Hematopoietic multipotent progenitor cell (in vitro differentiated cells): ENCODE data around the gene NGLY1. TPM values are rescaled to one million over a fixed set of nuclear protein-coding genes. Genes with fewer than 3 reads are reported as not detected.

Source experiments
- DNase-seq, 3 donors: peaks; one replicate each; pipeline ENCODE4 v3.0.0-alpha.2; 2011 to 2015; ENCODE audit warnings: low read depth in 2 of 3, low spot score in 2 of 3
- total RNA-seq: library from RNA; depleted of rRNA; stranded (reverse); fragments of >200 nt; gene quantifications from one replicate; pipeline ENCODE4 v1.2.3, GENCODE V29; 2012

The NGLY1 gene
- total RNA-seq, 1 donor: 33.4 TPM

DNA sequence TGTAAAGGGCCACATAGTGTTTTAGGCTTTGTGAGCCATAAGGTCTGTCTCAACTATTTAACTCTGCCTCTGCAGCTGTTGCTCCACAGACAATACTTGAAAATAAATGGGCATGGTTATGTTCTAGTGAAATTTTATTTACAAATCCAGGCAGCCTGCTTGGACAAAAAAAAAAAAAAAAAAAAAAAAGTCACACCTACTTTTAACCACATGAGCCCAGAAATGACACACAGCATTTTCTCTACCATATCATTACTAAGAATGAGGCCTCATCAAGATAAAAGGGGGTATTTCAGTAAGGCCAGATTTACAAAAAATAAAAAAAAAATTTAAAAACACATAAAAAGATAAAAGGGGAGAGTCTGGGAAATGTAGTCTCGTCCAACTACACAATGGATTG lies 1.7 kb upstream of the NGLY1 start:
- no peak for DNase-seq

DNA sequence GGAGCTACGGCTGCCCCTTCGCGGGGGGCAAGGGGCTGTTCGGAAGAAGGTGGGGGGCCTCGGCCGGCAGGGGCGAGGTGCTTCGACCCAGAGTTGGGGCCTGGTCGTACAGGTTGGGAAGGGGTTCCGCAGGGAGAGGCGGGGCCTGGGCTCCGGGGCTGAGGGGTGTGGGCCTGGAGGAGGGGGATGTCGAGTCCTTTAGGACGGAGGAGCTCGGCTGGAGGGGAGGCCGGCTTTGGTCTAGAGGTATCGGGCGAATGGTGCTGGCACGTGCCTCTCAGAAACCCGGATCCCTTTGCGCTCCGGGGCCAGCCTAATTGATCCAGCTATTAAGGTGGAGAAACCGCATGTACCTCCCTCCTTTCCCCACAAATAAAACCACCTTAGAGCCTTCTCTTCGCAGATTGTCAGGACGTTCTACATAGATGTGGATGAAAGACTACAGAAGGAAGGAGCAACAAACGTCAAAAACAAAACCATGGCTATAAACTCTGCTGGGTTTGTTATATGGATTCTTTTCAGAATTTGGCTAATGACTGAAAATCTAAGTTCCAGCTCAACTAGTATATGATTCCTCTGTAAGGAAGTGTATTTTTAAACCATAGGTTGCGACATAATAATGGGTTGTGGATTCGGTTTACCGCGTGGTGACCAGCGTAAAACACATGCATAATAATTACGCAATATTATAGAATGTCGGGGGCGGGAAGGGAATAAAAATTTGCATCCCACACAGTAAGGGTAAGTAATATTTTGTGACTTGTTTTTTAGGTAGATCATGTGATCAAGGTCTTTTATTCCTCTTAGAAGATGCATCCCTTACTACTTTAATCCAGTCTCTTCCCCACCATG lies 644 bp upstream of the NGLY1 start:
- peak; percentile 34 to 63 (median 56) for DNase-seq

DNA sequence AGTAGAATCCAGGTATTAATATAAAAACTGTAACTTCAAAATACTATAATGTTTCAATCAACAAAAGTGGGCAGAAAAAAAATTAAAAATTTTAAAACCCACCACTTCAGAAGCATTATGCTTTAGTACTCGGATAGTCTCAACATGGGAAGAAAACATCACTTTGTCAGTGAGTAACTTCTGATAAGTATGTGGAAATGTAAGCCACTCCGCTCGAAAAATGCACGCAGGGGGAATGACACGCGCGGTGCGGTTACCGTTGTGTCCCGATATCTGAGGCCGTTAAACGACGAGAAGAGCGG lies 656 bp downstream of the NGLY1 start:
- DNase-seq: no peak

DNA sequence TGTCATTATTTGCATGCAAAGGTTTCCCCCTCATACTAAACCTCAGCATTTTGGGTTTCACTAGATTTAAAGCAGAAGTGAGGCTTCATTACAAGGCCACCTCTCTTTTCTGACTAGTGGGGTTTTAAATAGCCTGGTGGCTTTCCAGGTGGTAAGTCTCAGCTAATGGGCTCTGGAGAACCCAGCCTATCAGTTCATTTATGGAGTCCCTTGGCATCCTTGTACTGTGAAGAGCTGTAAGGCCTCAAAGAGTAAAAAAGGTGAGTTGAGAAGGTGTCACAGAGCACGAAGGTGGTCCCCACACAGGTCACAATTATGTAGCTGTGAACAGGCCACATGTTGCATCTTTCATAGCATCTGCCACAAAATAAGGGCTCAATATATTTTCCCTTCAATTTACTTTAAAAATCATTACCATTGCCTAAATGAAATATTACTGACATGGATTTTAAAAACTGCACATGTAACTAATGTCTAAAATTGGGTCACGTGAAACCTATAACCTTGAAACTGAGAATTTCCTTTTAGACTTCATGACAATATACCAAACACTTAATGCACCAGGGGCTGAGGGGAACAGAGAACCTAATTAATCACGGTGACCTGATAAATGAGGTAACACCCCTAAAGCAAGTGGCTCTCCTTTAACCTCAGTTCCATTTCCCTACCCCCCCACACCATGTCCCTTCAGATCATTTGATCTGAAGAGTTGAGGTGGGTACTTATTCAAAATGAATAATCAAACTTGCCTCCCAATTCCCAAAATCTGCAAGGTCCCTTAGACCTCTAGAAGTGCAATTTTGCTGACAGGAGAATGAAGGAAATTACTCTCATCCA lies 1.3 kb downstream of the NGLY1 start:
- DNase-seq: no peak

DNA sequence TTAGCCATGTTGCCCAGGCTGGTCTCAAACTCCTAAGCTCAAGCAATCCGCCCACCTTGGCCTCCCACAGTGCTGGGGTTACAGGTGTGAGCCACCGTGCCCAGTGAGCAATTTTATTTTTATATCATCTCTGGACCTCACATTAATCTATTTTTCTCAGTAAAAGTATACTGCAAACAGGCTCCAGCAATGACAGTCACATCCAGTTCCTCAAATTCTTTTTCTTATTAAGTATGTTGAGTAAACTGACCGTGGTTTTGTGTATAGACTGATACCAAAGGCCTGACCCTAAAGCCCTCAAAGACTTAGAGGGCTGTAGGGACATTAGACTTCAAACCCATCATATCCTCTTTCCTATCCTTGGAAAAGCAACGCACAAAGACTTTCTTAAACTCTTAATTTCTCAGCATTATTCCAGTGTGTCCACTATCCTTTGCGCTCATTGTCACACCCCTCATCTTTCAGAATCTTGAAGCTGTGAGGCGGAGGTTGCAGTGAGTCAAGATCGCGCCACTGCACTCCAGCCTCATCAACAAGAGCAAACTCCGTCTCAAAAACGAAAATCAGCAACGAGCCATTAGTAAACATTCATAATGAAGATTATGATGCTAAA lies 2.0 kb downstream of the NGLY1 start:
- no peak for DNase-seq

DNA sequence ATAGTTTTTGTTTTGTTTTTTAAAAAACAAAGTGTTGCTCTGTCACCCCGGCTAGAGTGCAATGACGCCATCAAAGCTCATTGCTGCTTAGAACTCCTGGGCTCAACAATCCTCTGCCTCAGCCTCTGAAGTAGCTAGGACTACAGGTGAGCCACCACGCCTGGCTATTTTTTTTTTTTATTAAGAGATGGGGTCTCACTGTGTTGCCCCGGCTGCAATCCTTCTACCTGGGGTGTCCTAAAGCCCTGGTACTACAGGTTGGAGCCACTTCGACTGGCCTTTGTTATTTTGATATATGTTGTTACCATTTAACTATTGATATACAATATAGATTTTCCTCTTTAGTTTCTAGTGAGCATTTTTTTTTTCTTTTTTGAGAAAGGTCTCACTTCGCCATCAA lies 2.6 kb downstream of the NGLY1 start:
- no peak for DNase-seq

DNA sequence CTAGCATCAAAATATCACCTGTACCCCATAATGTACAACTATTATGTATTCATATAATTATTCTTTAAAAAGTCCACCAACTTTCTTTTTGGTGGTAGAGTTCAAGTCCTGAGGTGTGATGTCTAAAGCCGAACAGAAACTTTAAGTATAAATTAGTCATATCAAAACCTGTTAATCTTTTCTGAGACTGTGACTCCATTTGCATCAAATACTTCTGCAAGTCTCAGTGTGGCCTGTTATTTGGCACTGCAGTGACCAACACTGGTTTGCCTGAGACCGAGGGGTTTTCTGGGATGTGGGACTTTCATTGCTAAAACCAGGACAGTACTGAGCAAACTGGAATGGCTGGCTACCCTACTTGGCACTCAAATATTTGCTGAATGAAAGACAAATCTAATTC lies 7.3 kb downstream of the NGLY1 start:
- DNase-seq: no peak

DNA sequence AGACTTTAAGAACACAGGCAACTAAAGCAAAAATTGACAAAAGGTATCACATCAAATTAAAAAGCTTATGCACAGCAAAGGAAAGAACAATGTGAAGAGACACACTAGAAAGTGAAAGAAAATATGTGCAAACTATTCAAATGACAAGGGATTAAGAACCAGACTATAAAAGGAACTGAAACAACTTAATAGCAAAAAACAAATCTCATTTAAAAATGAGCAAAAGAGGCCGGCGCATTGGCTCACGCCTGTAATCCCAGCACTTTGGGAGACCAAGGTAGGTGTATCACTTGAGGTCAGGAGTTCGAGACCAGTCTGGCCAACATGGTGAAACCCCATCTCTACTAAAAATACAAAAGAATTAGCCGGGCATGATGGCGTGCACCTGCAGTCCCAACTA lies 14.4 kb downstream of the NGLY1 start:
- no peak for DNase-seq

DNA sequence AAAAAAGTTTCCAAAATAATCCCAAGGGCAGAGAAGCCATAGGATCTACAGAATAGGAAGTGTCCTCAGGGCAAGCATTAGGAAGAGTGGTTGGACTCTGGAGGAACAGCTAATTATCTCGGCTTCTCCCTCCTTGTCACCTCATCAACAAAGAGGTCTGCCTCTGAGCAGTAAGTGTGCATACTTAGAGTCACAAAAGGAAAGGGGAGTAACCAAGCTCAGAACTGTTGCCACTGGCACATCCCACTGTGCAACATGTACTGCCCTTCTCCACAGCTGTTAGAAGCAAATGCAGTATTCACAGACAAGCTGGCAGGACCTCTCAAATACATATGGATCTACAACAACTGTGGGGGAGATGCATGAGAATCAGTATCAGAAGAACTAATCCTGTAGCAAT lies 31.5 kb downstream of the NGLY1 start:
- no peak for DNase-seq

DNA sequence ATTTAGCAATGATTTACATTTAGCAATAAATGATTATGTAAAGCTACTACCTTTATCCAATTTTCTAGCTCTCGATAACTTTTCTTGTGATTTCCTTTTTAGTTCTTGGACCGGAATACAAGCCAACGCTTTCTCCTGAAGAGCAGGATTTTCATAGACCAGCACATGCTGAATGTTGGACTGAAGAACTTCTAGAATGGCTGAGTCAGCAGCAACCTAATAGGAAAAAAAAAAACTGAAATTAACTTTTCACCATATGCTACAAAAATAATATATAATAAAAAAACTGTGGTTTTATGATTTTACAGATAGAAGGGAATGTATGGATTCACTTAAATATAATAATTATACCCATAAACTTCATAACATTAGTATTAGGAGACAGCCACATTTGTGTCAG lies 32.2 kb downstream of the NGLY1 start:
- no peak for DNase-seq

DNA sequence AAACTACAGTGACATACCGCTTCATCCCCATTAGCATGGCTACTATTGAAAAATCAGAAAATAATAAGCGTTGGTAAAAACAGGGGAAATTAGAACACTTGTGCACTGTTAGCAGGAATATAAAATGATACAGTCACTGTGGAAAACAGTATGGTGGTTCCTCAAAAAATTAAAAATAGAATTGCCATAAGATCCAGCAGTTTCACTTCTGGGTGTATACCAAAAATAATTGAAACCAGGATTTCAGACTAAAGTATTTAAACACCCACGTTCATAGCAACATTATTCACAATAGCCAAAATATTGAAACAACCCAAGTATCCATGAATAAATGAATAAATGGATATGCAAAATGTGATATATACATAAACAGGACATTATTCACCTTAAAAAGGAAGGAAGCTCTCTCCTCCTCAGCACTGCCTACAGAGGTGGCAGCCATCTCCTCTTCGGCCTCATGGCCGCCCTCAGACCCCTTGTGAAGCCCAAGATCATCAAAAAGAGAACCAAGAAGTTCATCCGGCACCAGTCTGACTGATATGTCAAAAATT lies 34.1 kb downstream of the NGLY1 start:
- no peak for DNase-seq

DNA sequence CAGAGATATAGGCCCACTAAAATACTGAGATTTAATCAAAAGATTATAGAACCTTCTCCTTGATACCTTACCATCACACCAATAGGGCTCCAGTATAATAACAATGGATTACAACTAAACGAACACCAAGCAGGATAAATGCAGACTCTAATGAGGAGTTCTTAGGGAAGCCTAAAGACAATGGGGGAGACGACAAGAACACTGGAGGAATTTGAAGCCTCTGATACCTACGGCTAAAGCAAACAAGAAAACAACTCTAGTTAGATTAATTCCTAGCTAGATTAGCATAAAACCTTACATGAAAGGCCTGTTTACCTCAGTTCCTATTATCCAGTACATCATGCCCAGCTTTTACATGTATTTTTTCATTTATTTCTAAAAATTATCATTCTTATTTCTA lies 35.1 kb downstream of the NGLY1 start:
- DNase-seq: no peak

DNA sequence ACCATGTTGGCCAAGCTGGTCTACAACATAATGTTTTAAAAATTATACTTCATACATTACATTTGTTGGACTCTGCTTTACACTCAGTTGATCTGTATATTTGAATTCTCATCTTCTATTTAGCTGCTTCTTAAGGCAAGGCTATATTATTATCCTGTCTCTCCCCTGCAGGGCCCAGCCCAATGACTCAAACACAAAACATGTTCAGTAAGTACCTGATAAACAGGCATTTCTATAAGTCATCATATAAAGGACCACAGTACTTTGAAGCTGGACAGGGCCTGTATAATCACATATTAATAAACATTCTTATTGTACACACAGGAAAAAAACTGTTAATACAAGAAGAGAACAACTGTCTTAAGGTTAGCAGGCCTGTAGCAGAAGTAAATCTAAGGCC lies 36.2 kb downstream of the NGLY1 start:
- DNase-seq: no peak

DNA sequence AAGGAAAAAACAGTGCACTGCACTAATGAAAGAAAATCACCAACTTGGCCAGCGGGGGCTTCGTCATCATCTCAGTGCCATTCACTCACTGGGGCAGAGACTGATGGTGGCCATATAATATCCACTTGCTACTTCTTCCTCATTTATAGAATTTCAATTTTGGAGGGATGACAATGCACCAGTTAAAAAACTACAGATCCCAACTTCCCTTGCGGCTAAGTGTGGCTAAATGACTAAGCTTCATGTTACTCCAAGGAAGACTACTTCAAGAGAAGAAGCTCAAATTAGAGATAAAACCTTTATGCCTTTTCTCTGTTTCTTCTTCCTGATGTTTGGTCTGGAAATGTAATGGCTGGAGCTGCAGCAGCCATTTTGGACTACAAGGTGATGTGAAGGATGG lies 38.8 kb downstream of the NGLY1 start:
- DNase-seq: peak in 1 of 3 donors; percentile 11

DNA sequence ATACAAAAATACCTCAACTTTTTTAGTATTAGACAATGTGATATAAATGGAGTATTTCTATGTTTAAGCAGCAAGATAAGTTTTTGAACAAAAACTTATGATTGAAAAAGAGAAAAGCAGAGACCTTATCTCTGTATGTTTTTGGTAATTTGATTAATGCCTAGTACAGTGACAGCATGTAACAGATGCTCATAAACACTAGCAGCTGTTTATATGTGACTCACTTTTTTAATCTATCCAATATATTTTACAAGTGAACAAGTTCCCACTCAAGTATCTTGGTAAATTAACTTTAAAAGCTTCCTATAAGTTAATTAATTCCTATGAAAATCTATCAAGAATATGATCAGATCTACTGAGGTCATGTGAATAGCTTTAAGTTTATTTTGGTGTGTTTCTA lies 55.1 kb downstream of the NGLY1 start:
- no peak for DNase-seq

DNA sequence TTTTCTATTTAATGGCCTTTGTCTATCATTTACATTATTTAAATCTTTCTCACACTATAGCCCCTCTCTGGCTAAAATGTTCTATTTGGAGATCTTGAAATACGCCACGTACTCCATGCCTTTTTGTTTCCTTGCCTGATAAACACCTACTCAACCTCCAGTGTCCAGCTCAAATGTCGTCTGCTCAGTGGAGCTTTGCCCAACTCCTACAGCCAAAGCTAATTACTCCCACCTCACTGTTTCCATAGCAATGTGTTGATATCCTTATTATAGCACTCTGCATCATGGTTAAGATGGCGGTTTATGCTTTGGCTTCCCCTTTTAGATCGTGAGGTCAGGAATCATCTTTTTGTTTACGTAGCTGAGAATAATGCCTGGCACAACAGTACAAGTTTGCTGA lies 55.9 kb downstream of the NGLY1 start:
- no peak for DNase-seq

DNA sequence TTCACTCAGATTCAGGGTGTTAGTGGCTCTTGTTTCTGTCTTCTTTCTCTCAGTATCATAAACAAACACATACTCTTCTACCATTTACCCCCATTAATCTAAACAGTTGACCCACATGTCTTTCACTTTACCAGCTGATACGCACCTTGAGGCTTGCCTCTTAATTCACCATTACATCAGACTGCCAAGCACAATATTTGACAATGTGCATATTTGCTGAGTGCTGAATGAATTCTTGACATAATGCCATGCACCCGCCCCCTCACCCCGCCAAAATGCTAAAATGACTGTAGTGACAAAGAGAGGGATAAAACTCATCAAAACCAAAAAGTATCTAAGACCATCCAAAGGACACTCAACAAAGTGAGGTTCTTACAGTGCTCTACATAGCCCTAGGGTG lies 57.4 kb downstream of the NGLY1 start:
- DNase-seq: no peak

DNA sequence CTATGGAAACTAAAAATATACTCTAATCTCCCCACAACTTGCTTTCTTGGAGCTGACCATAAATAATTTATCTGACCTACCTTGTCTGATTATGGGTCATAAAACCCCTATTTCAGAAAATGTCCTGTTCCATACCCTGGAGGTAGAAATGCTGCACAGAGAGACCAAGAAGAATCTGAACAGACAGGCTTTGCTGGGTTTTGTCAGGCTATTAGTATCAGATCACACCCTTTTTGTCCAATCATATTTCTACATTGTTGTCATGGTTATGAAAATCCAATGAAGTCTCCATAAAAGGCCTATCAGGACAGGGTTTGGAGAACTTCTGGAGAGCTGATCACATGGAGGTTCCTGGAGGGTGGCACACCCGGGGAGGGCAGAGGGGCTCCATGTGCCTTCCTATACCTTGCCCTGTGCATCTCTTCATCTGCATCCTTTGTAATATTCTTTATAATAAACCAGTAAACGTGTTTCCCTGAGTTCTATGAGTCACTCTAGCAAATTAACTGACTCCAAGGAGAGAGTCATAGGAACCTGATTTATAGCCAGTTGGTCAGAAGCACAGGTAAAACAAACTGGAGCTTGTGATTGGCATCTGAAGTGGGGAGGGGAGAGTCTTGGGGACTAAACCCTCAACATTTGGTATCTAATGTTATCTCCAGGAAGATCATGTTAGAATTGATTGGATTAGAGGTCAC lies 58.1 kb downstream of the NGLY1 start:
- no peak for DNase-seq

DNA sequence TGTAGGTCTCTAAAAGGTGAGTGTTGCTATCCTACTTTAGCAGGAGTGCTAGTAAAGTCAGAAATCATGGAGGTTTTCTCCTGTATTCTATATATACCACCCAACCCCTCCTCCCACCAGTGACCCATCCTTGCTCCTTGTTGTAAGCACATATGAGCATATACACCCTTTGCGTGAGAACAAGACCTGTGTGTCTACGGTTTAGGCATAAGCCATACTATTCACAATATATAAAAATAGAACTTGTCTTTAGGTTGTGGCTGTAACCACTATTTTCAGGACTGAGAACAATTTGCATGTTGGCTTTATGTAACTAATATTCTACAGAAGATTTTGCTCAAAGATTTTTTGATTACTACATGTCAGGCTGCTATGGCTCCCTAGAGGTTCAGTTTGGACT lies 59.4 kb downstream of the NGLY1 start:
- DNase-seq: no peak

DNA sequence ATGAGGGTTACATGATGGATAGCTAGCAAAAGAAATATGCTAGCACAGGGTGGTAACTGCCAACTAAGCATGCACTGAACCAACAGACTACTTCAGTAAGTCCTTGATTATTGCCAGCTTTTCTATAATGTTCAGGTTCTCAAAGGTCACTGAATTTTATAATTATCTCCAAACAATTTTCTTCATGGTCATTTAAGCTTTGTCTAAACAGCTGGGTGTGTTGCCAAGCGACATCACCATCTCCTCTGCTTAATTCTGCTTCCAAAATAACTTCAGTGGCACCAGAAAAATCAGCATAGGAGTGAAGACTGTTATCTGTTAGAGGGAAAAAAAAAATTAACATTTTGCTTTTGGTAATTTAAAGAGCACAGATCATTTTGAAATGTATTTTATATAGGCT lies 63.9 kb downstream of the NGLY1 start:
- DNase-seq: no peak
